T-helper 1 cell (primary cell): ENCODE measurements around the gene STMN3.

Experiments
- DNase-seq, 5 donors: peaks; one replicate each; pipeline ENCODE4 v3.0.0-alpha.2; 2012 to 2020

STMN3 gene

DNA sequence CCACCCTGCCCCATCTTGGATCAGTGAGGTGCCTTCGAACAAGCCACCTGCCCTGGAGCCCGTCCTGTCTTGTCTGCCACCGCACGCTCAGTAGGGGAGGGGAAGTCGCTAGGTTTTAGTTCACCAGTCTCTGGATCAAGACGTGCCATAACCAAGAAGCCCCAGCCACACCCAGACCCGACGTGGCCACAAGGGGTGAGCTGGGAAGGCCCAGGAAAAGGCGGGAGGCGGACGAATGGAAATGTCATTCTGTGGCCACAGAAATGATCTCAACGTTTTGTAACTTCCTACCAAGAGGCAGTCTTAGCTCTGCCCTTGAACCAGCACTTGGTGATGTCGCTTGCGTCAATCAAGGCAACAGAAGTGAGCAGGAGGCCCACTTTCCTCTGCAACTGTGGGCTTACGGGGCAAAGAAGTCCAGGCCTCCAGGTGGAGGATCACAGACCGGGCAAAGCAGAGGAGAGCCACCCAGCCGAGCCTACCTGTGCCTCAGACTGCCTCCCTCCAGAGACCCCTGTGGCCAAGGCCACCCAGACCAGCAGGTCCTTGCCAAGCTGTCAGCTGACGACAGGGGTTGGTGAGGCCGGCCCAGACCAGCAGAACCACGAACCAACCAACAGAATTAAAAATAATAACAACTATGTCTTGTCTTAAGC, 40.8 kb downstream of the STMN3 start:
- DNase-seq, result no peak

DNA sequence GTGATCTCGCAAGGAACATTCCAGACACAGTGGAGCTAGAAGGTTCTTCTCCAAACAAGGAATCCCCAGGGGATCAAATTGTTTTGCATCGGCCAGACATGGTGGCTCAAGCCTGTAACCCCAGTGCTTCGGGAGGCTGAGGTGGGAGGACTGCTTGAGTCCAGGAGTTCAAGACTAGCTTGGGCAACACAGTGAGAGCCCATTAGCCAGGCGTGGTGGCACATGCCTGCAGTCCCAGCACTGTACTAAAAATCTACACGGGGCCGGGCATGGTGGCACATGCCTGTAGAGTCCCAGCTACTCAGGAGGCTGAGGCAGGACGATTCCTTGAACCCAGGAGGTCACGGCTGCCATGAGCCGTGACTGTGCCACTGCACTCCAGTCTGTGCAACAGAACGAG, 41.6 kb downstream of the STMN3 start:
- DNase-seq, result no peak

DNA sequence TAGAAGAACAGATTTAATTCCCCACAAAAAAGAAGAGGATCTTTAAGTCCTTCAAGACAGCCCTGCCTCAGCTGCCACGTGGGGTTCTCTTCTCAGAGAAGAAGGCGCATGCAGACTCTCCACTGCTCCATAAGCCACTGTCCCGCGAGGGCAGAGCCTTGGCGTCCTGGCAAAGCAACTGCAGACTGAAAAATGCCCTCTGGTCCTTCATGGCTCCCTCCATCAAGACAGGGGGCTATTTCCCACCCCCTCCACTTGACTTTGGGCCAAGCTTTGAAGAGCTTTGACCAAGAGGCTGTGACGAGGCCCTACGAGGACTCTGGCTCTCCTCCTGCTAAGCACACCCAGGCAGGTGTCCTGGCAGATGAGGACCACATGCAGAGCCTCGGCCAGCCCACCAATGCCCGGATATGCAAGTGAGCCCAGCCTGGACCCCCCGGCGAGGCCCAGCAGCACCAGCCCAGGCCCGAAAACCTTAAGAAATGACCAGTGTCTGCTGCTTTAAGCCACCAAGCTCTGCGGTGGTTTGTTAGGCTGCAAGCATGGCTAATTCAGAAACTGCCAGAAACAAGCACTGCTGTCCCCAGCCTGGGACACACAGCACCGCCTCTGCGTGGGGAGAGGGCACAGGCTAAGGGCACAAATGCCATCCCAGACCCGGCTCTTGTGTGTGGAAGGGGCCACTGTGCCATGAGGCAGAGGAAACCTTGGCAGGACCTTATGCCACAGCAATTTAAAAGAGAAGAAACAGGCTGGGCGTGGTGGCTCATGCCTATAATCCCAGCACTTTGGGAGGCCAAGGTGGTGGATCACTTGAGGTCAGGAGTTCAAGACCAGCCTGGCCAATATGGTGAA, 42.4 kb downstream of the STMN3 start:
- no peak for DNase-seq

DNA sequence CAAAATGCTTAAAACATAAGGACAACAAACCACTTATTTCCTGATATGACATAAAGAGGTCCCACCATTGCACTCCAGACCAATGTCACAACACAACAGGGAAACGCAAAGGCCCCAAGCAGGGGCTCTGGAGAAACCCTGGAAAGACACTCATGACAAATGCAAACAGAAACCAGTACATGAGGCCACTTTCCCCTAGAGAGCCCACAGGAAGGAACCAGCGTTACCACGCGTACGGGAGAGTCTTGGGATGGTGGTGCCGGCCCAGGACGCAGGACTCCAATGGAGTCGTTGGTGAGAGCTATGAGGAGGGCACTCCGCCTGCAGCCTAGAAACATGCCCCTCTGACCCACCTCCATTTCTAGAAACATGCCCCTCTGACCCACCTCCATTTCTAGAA, 46.5 kb downstream of the STMN3 start:
- no peak for DNase-seq

DNA sequence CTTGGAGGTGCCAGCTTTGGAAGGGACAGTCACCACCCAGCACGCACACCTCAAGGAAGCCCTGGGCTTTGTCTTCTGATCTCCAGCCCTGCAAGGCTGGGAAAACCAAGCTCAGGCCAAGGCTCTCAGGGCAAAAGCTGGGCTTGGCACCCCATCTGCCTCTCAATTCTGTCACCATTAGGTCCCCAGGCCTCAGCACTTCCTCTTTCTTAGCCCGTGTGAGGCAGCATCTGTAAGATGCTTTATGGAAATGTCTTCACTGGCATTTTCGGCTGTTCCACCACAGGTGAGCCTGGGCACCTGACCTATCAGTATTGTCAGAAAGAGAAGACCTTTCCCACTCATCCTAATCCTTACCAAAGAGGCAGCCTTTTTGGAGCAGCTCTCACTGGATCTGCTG, 50.9 kb downstream of the STMN3 start:
- no peak for DNase-seq

DNA sequence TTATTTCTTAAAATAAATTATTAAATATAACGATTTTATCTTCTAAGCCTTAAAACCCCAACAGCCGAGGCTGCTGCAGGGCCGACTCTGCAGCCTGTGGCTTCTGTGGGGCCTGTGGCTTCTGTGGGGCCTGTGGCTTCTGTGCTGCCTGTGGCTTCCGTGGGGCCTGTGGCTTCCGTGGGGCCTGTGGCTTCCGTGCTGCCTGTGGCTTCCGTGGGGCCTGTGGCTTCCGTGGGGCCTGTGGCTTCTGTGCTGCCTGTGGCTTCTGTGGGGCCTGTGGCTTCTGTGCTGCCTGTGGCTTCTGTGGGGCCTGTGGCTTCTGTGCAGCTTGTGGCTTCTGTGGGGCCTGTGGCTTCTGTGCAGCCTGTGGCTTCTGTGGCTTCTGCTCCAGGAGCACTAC, 51.5 kb downstream of the STMN3 start:
- DNase-seq, result peak in 1 of 5 donors; percentile 4

DNA sequence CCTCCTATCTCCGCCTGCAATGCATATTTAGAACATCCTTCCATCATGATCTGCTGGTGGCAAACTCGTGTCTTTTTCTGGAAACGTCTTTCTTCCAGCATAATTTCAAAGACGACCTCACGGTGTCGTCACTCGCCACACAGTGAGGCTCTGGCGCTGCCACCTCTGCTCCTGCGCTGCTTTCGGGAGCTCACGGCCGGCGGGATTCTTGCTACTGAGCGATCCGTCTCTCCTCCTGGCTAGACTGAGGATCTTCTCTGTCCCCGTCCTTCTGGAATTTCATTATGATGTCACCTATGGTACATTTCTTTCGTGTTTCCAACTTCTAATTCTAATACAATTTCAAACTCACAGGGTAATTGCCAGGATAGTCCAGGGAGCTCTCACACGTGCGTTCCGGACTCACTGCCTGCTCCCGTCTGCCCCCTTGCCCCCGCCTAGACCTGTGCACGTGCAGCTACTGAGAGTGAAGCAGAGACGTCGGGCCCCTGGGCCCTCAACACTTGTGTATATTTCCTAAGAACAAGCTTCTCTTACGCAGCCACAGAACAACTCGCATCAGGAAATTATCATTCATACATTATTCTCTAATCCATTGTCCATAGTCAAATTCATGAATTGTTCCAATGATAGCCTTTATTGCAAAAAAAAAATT, 53.7 kb downstream of the STMN3 start:
- no peak for DNase-seq

DNA sequence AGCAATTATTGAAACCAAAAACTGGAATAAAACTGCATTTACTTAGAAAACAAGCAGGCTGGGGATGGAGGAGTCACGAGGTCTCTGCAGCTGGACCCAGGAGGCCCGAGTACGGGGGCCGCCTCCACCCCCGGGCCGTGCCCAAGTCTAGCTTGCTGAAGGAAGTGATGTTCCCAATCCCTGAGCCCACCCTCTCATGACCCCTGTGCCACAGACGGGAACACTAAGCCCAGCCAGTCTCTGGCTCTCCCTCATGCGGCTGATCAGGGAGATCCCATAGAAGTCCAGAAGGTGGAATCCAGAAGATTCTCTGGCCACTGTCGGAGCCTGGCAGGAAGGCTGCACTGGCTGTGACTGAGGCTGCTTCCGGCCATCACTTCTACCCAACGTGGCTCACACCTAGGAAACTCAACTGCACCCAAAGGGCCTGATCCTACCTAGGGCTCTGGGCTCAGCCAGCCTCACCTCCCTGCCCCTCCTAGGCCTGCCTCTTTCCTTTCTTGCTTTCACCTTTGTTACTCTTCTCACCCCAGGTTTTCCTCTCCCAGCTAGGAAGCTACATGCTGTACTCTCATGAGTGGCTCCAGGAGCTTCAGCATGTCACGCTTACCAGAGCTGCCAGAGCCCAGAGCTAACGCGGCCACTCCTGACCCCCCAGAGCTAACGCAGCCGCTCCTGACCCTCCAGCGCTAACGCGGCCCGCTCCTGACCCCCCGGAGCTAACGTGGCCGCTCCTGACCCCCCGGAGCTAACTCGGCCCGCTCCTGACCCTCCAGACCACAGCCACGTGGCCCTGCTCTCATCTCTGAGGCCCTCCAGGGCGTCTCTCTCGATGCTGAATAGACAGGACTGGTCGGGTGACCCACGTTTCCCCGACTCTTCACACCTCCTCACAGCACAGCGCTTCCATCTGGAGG, 54.5 kb downstream of the STMN3 start:
- no peak for DNase-seq

DNA sequence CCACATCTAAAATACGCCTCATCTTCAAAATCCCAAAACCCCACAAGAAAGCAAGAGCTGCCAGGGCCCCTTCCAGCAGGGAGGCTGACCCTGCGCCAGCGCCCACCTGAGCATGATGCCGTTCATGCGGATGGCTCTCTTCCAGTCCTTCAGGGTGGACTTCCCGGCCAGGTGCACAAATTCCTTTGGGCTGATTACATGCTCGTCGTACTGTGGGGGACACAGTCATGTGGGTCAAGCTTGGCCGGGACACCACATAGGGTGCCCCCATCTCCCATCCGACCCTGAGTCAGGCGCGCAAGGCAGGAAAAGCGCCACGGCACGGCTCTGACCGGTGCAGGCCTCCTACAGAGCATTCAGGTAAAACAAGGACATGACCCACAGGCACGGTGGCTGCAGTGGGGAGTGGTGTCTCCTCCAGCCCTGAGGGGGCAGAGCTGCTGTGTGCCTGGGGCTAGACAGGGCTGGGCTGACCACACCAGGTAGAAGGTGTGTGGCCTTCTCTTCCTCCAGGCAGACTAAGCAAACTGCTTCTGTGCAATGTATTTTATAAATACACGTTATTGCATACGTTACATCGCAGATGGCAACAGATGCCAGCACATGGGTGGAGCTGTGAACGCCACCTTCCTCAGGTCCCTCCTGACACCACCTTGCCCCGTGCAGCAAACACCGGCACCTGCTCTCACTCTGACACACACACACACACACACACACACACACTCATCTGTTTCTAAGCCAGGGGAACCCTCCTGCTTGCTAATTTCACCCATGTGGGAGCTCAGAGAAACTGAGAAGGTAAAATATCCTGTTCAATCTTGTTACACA, 55.4 kb downstream of the STMN3 start:
- DNase-seq, result no peak

DNA sequence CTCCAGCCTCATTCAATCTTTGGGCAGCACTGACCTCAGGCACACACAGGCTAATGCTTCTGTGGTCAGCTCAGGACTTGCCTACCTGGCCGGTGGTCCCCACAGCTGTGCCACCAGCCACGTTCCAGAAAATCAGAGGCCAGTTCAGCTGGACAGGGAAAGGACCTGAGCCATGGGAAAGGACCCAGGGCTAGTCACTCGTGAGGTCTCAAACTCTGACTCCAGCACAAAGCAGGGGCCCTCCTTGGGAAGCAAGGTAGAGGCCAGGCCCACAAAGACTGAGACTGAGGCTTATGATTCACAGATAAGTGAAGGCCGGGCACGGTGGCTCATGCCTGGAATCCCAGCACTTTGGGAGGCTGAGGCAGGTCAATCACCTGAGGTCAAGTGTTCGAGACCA, 56.8 kb downstream of the STMN3 start:
- DNase-seq, result no peak

DNA sequence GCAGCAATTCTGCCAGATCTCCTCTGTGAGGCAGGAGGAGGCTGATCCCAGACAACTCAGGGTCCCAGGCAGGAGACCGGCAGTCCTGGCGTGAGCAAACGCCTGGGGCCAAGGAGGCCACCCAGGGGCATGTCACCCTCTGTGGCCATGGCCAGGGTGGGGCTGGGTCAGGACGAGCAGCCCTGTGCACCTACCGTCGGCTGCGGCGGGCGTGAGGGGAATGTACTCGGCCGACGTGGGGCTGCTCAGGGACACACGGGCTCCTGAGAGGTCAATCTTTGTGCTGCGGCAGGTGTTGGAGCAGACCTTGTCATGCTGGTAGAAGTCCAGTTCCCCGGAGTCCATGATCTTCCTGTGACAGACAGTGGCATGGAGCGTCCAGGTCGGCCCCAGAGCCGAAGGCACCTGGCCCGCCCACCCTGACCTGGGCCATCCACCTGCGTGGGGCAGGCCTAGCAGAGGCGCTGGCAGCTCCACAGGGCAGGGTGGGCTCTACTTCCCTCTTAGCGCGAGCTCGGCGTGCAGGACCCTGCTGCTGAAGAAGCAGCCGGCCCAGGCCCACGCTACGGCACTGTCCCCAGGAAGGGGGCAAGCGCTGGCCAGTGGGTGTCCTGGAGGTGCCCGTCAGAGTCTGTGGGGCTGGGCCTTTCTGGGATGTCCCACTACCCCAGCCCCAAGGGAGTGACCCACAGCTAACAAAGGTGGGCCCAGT, 57.7 kb downstream of the STMN3 start:
- DNase-seq, result no peak

DNA sequence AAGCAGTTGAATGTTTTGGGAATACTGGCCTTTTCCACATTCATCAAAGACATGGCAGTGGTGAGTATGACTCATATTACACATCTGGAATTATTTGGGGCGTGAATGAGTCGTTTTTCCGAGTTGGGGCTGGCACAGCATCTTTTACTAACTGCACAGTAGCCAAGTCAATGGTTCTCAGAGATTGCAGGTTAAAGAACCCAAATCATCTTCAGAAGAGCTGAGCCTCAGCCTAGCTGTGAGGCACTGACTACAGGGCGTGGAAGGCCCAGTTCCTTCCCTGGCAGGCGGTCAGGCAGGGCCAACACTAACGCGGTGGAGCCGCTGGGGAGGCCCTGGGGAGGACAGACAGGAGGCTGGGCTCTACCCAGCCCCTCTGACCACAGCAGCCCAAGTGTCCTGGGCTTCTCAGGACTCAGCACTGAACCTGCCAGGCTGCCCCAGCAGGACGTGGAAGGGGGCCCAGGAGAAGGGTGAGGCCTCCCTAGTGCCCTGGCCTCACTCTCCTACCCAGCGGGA, 59.1 kb downstream of the STMN3 start:
- no peak for DNase-seq

DNA sequence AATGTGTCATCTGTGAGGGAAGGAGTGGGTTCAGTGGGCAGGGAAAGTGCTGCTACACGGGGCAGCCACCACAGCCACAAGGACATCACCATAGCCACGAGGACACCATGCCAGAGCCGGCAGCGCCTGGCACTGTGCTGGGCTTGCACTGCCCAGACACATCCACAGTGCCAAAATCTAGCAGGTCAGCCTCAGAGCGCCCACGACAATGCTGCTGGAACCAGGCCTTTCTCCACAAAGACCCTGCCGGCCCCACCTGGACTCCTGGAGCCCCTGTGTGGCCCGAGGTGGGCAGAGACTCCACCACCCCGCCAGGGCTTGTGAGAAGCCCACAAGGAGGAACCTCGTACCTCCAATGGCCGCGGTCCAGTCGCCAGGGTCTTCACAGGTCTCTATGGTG, 60.6 kb downstream of the STMN3 start:
- DNase-seq, result no peak

DNA sequence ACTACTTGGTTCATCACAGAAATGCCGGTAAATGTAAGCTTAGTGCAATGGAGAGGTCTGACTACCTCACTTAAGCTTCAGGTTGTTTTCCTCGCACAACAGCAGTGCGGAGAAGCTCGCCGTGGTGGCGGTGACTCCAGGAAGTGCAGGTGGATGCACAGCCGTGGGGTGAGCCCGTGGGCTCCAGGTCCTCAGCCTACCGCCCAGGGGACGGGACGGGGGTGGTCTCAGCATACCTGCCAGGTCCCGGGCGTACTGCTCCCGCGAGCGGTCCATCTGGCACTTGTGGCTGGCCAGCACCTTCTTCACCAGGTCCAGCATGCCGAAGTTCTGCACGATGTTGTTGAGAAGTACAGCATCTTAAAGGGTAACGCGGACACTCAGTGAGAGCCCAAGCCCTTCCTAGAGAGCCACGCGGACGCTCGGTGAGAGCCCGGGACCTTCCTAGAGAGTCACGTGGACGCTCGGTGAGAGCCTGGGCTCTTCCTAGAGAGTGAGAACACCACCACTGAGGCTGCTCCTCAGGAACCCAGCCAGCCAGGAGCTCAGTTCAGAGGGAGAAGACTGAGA, 61.4 kb downstream of the STMN3 start:
- no peak for DNase-seq

DNA sequence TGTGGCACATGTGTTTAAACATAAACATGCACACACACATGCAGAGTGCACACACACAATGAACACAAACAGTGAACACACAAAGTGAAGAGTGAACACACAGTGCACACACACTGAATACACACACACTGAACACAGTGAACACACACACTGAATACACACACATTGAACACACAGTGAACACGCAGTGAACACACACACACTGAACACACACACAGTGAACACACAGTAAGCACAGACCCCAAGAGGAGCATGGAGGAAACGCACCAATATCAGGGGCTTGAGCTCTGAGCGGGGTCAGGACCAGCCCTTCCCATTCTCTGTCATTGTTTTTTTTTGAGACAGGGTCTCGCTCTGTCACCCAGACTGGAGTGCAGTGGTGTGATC, 62.1 kb downstream of the STMN3 start:
- no peak for DNase-seq

DNA sequence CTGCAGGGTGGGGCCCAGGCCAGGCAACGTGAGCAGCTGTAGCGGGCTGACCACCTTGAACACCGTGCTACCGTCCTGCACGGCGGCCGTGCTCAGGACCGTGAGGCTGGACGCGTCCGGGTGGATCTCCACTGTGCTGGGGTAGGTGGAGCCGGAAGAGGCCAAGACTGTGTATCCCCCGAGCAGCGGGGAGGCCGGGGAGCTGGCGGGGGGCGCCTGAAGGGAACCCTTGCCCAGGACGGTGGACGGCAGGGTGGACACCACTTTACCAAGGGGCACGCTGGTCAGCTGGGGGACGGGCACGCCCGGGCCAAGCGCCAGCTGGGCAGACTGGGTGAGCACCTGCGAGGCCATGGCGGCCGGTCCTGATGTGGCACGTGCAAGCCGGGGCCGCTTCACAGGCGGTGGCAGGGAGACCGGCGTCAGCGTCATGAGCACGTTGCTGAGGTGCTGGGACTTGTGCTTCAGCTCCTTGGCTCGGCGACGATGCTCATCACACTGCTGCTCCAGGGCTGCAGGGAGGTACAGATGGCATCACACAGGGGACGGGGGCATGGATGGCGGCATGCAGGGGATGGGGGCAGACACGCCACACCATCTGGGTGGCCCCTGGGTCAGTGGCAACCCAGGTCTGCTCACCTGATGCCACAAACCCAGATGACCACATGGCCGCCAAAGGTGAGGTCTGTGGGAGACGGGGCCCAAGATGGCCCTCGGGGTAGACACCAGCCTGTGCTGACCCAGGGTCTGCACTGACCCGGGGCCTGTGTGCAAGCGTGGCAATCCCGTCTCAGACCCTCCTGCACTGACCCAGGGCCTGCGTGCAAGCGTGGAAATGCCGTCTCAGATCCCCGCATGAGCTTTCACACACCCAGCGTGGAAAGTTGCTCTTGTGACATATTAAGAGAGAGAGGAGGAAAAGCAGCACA, 62.7 kb downstream of the STMN3 start:
- DNase-seq, result no peak
